BJ (cell line): Measurements from ENCODE around the gene TRA2B. TPM values are rescaled to one million over a fixed set of nuclear protein-coding genes. Genes with fewer than 3 reads are reported as not detected.

Experiments used
- CTCF ChIA-PET: fragments of 350-600 bp; formaldehyde crosslinking; extraction: SDS; loops from one replicate; lab custom pipeline; 2021; ENCODE audit warnings: antibody characterized with exemption, inconsistent platforms; lab: Yijun Ruan, JAX
- POLR2A ChIA-PET: fragments of 300-600 bp; sonication (Branson Sonifier 250); formaldehyde crosslinking; extraction: SDS; loops from one replicate; lab custom pipeline; 2021; ENCODE audit warnings: antibody characterized with exemption; lab: Charles Lee
- DNase-seq: peaks from one replicate; pipeline ENCODE4 v3.0.0-alpha.2; 2011; ENCODE audit warnings: low read depth
- H3K27me3 ChIP-seq: 2 replicates; pipeline ENCODE4 v1.6.0; 2011; ENCODE audit warnings: low read length; ENCODE audit not compliant: control insufficient read depth, insufficient read depth
- H3K36me3 ChIP-seq: 2 replicates; pipeline ENCODE4 v1.5.1; 2011; ENCODE audit warnings: low read length; ENCODE audit not compliant: control insufficient read depth, insufficient read depth
- H3K4me3 ChIP-seq: 2 replicates; pipeline ENCODE4 v1.5.1; 2011; ENCODE audit warnings: low read depth, mild to moderate bottlenecking, control low read depth, low read length
- CTCF ChIP-seq: IDR thresholded peaks from 2 replicates; pipeline ENCODE4 v1.5.1; 2011; ENCODE audit warnings: low read depth, mild to moderate bottlenecking, control low read depth, inconsistent platforms, low read length, moderate library complexity; ENCODE audit not compliant: insufficient read depth
- polyA plus RNA-seq: library from polyadenylated mRNA; depleted of rRNA; stranded (reverse); fragments of >200 nt; gene quantifications from 2 replicates; pipeline ENCODE4 v1.2.3, GENCODE V29; 2011

The TRA2B gene
- polyA plus RNA-seq, 1 experiment, result 129 TPM

GRCh38 chr3:185880600-185880999, 57.2 kb downstream of the TRA2B start:
- Histone ChIP-seq H3K4me3 (no peak overlapping the region), H3K36me3 (no peaks in the 10 kb centered on the region), H3K27me3 (no peaks in the 10 kb centered on the region)
- CTCF ChIA-PET, result no interaction called here
- no peak for DNase-seq
- TF ChIP-seq CTCF, result no peak
- POLR2A ChIA-PET, result no interaction called here

- Histone ChIP-seq H3K36me3 (no peaks in the 10 kb centered on the region), H3K4me3 (no peak overlapping the region), H3K27me3 (no peaks in the 10 kb centered on the region)
- ChIA-PET POLR2A (no interaction called here), CTCF (no interaction called here)
- DNase-seq, result no peak
- TF ChIP-seq CTCF, result no peak
Measured at GRCh38 chr3:185878920-185879319, 58.9 kb downstream of the TRA2B start.

- Histone ChIP-seq H3K36me3 (no peaks in the 10 kb centered on the region), H3K27me3 (no peaks in the 10 kb centered on the region), H3K4me3 (no peak overlapping the region)
- ChIA-PET POLR2A (no interaction called here), CTCF (no interaction called here)
- TF ChIP-seq CTCF, result no peak
- no peak for DNase-seq
Measured at GRCh38 chr3:185874119-185874518, 63.7 kb downstream of the TRA2B start.

- peaks cover 3% of the 10 kb centered on the region for H3K27me3 ChIP-seq
- ChIA-PET CTCF (interaction anchor here (1.2 kb wide), 1 partner anchor 54 kb away, joined by 3 read pairs; no protein-coding TSS in a partner anchor), POLR2A (no interaction called here)
- H3K4me3 ChIP-seq, result no peak overlapping the region
- no peak for DNase-seq
- H3K36me3 ChIP-seq, result no peaks in the 10 kb centered on the region
- no peak for TF ChIP-seq CTCF
Measured at GRCh38 chr3:185867650-185868049, 70.2 kb downstream of the TRA2B start.

- no peak for TF ChIP-seq CTCF
- CTCF ChIA-PET, result no interaction called here
- DNase-seq, result no peak
- POLR2A ChIA-PET, result no interaction called here
- no peak overlapping the region for H3K4me3 ChIP-seq
- peaks cover 3% of the 10 kb centered on the region for H3K27me3 ChIP-seq
- no peaks in the 10 kb centered on the region for H3K36me3 ChIP-seq
Measured at GRCh38 chr3:185866995-185867394, 70.8 kb downstream of the TRA2B start.
